HepG2 (cell line): ENCODE data around the gene ZSCAN20. TPM values are rescaled to one million over a fixed set of nuclear protein-coding genes. Genes with fewer than 3 reads are reported as not detected.

Source experiments
- ATAC-seq: fragments of 200-7000 bp; cut with Tn5 transposase; 3 replicates; pipeline ENCODE4 v1.9.1; 2020; ENCODE audit warnings: mild to moderate bottlenecking, moderate library complexity
- BruUV-seq: library from RNA; stranded (reverse); fragments of 400-500 nt; replicated peaks from 2 replicates; lab custom pipeline; 2021; lab: Mats Ljungman, UMichigan
- CTCF ChIA-PET: fragments of 300-600 bp; formaldehyde crosslinking; extraction: SDS; loops from one replicate; lab custom pipeline; 2021; ENCODE audit warnings: low total read pairs, inconsistent platforms, low intra/inter-chr PET ratio; lab: Yijun Ruan, JAX
- POLR2A ChIA-PET: fragments of 350-600 bp; sonication (Branson Sonifier 250); formaldehyde crosslinking; loops from one replicate; lab custom pipeline; 2020; ENCODE audit warnings: antibody characterized with exemption, inconsistent platforms; lab: Yijun Ruan, JAX
- DNase-seq: peaks from one replicate; pipeline ENCODE4 v3.0.0-alpha.2; 2015; ENCODE audit warnings: low spot score
- FAIRE-seq: peaks from 3 replicates; lab custom pipeline; 2011; peaks lifted over from hg19 to GRCh38; lab: Jason Lieb, UNC
- H2AFZ ChIP-seq: one replicate; pipeline ENCODE4 v1.6.1; 2011; ENCODE audit warnings: low read length, inconsistent platforms
- H3K27ac ChIP-seq: fragments of 300-600 bp; 3 replicates; pipeline ENCODE4 v1.8.0; 2011; ENCODE audit warnings: mixed run types, mild to moderate bottlenecking, mixed read lengths, low read length, inconsistent platforms; ENCODE audit not compliant: insufficient read depth; ENCODE audit errors: extremely low read length
- H3K27me3 ChIP-seq, 2 experiments: fragments of 200-600 bp in 1 of 2; 2 replicates in 1 of 2; 3 replicates in 1 of 2; pipeline versions ENCODE4 v1.6.0 to v1.8.0; 2011; ENCODE audit warnings: low read length in 2 of 2, mild to moderate bottlenecking in 2 of 2, moderate library complexity in 2 of 2, inconsistent platforms in 1 of 2; ENCODE audit not compliant: insufficient read depth in 2 of 2, control insufficient read depth in 1 of 2
- H3K36me3 ChIP-seq, 2 experiments: fragments of 200-600 bp in 1 of 2; replicated peaks in 1 of 2; 2 replicates in 1 of 2; 3 replicates in 1 of 2; pipeline versions ENCODE4 v1.5.1 to v1.8.0; 2011; ENCODE audit warnings: low read length in 2 of 2, inconsistent platforms in 1 of 2; ENCODE audit not compliant: insufficient read depth in 2 of 2, control insufficient read depth in 1 of 2
- H3K4me1 ChIP-seq: 2 replicates; pipeline ENCODE4 v1.5.1; 2012; ENCODE audit warnings: low read length, inconsistent platforms; ENCODE audit not compliant: insufficient read depth
- H3K4me2 ChIP-seq: 2 replicates; pipeline ENCODE4 v1.6.0; 2011; ENCODE audit warnings: low read depth, low read length, inconsistent platforms
- H3K4me3 ChIP-seq, 3 experiments: fragments of 200-600 bp in 1 of 3; sonication (generic), shearing (Covaris generic) in 1 of 3; replicated peaks in 1 of 3; 2 replicates each; pipeline ENCODE4 v1.5.1; 2011 to 2016; ENCODE audit warnings: low read length in 3 of 3, inconsistent platforms in 2 of 3, low read depth in 2 of 3, mild to moderate bottlenecking in 2 of 3, control low read depth in 1 of 3, mixed read lengths in 1 of 3; ENCODE audit not compliant: insufficient read depth in 1 of 3
- H3K79me2 ChIP-seq: one replicate; pipeline ENCODE4 v1.6.1; 2011; ENCODE audit warnings: low read length, inconsistent platforms; ENCODE audit not compliant: insufficient read depth
- H3K9ac ChIP-seq: 2 replicates; pipeline ENCODE4 v1.6.0; 2011; ENCODE audit warnings: mild to moderate bottlenecking, low read depth, low read length, inconsistent platforms; ENCODE audit not compliant: insufficient read depth
- H3K9me3 ChIP-seq: 2 replicates; pipeline ENCODE4 v1.5.1; 2012; ENCODE audit warnings: mild to moderate bottlenecking, low read length
- H4K20me1 ChIP-seq: 2 replicates; pipeline ENCODE4 v1.6.0; 2011; ENCODE audit warnings: inconsistent platforms, mild to moderate bottlenecking, low read length, moderate library complexity; ENCODE audit not compliant: insufficient read depth
- HNF4A ChIP-seq: sonication (generic); formaldehyde crosslinking; IDR thresholded peaks from 2 replicates; pipeline ENCODE4 v1.4.0; 2020; ENCODE audit warnings: missing genetic modification reagents
- HNF4G ChIP-seq, 2 experiments: sonication (generic) in 1 of 2; formaldehyde crosslinking in 1 of 2; IDR thresholded peaks; 2 replicates each; pipeline versions ENCODE4 v1.4.0 to v1.6.1; 2011 to 2020; ENCODE audit warnings: borderline replicate concordance in 2 of 2, low read depth in 2 of 2, mild to moderate bottlenecking in 2 of 2, low read length in 1 of 2, missing genetic modification reagents in 1 of 2, moderate library complexity in 1 of 2
- SOX13 ChIP-seq, 3 experiments: fragments of 450-650 bp in 1 of 3; sonication (generic) in 1 of 3; formaldehyde crosslinking in 1 of 3; IDR thresholded peaks in 2 of 3; conservative IDR thresholded peaks in 1 of 3; 2 replicates each; pipeline versions ENCODE4 v1.5.0 to v1.6.1; 2016 to 2020; ENCODE audit warnings: antibody characterized with exemption in 1 of 3, mild to moderate bottlenecking in 1 of 3, missing compliant biosample characterization in 1 of 3, missing genetic modification reagents in 1 of 3, moderate library complexity in 1 of 3
- SOX5 ChIP-seq: IDR thresholded peaks from 2 replicates; pipeline ENCODE4 v1.6.1; 2016; ENCODE audit warnings: borderline replicate concordance
- SOX6 ChIP-seq, 2 experiments: fragments of 450-650 bp in 1 of 2; sonication (generic) in 1 of 2; formaldehyde crosslinking in 1 of 2; IDR thresholded peaks; 2 replicates each; pipeline versions ENCODE4 v1.4.0 to v1.6.1; 2017 to 2020; ENCODE audit warnings: antibody characterized with exemption in 1 of 2, mild to moderate bottlenecking in 1 of 2, missing genetic modification reagents in 1 of 2
- ZNF224 ChIP-seq: sonication (generic); formaldehyde crosslinking; IDR thresholded peaks from 2 replicates; pipeline ENCODE4 v1.5.0; 2020; ENCODE audit warnings: mild to moderate bottlenecking, missing genetic modification reagents
- ZNF24 ChIP-seq: fragments of 450-650 bp; IDR thresholded peaks from 2 replicates; pipeline ENCODE4 v1.6.1; 2017; ENCODE audit warnings: antibody characterized with exemption, mild to moderate bottlenecking
- ZNF264 ChIP-seq: sonication (generic); formaldehyde crosslinking; IDR thresholded peaks from 2 replicates; pipeline ENCODE4 v1.4.0; 2020; ENCODE audit warnings: missing genetic modification reagents
- ZNF451 ChIP-seq: sonication (generic); formaldehyde crosslinking; IDR thresholded peaks from 2 replicates; pipeline ENCODE4 v1.5.0; 2020; ENCODE audit warnings: mild to moderate bottlenecking, missing genetic modification reagents
- ZNF644 ChIP-seq: IDR thresholded peaks from 2 replicates; pipeline ENCODE4 v1.6.1; 2016; ENCODE audit warnings: low read depth
- ZNF652 ChIP-seq: IDR thresholded peaks from 2 replicates; pipeline ENCODE4 v1.6.1; 2016; ENCODE audit warnings: low read depth, borderline replicate concordance
- ZSCAN21 ChIP-seq: sonication (generic); formaldehyde crosslinking; IDR thresholded peaks from 2 replicates; pipeline ENCODE4 v1.8.0; 2022; ENCODE audit warnings: mild to moderate bottlenecking, missing genetic modification reagents, moderate library complexity, borderline replicate concordance
- WGBS: methylation state at CpG from one replicate; pipeline ENCODE4 v1.1.6; 2017; ENCODE audit warnings: low lambda C conversion rate; 5-methylcytosine and 5-hydroxymethylcytosine counted together
- in situ Hi-C: cut with HindIII; loops from 2 replicates; pipeline ENCODE4 v1.10.0; 2017; ENCODE audit warnings: low pct_unique_long_range_greater_than_20kb; ENCODE audit not compliant: extremely low pct_ligation_motif_present
- intact Hi-C: fragments of 100-400 bp; cut with micrococcal nuclease; formaldehyde crosslinking; loops from one replicate; pipeline ENCODE4 v1.10.0; 2022; ENCODE audit not compliant: unreplicated experiment
- polyA plus RNA-seq, 8 experiments: library from polyadenylated mRNA; depleted of rRNA in 3 of 8; stranded (reverse) in 7 of 8; unstranded in 1 of 8; fragments of >200 nt; fragmentation: Illumina TruSeq in 4 of 8; extraction: Trizol in 4 of 8; gene quantifications; 2 replicates each; pipeline versions ENCODE4 v1.2.1 to v1.2.3, GENCODE V29; 2011 to 2016; ENCODE audit warnings: low read depth in 4 of 8, missing spikeins in 1 of 8, mixed read lengths in 1 of 8; ENCODE audit not compliant: insufficient read depth in 1 of 8
- total RNA-seq, 5 experiments: library from RNA; depleted of rRNA; stranded (reverse); fragments of >200 nt; fragmentation: Illumina TruSeq; extraction: Trizol; gene quantifications; 2 replicates each; pipeline ENCODE4 v1.2.3, GENCODE V29; 2016; ENCODE audit warnings: low read depth in 1 of 5
- TF ChIP-seq, protein P1 (sequence below): IDR thresholded peaks from 2 replicates; pipeline ENCODE4 v1.4.0; 2020; ENCODE audit warnings: mild to moderate bottlenecking, missing genetic modification reagents

The ZSCAN20 gene
- total and polyA plus RNA-seq, 2 of the 13 experiments (the other 11 are each of a cell fraction or from before 2014, with no cell fraction given), result 1.1 to 2.8 TPM

- no peak for ATAC-seq
- no peak overlapping the region for H2AFZ ChIP-seq
- TF ChIP-seq ZNF264 (CRISPR knock-in tag) (no peak), ZNF24 (peak; percentile 23; the same call in 1 of the 2 replicates), ZNF451 (no peak), ZNF652 (peak; percentile 73)
- TF ChIP-seq, all 625 proteins: peak for 2
- in situ Hi-C loops, result no loop called here
- FAIRE-seq, result no peak
- Histone ChIP-seq H3K4me2 (no peak overlapping the region), H3K36me3 (no peaks in the 10 kb centered on the region), H3K9me3 (no peaks in the 10 kb centered on the region), H4K20me1 (no peaks in the 10 kb centered on the region), H3K27ac (no peak overlapping the region), H3K4me1 (peaks cover 25% of the 10 kb centered on the region), H3K27me3 (peaks cover 0 to 23% of the 10 kb centered on the region in 2 experiments; a peak in 2 of 5 replicates), H3K79me2 (no peaks in the 10 kb centered on the region), H3K9ac (no peak overlapping the region), H3K4me3 (no peak overlapping the region)
- no TSS peak for BruUV-seq
- 0% methylated on average over 1 of the region's 1 CpG for WGBS
- intact Hi-C loops, result no loop called here
- ChIA-PET CTCF (no interaction called here), POLR2A (no interaction called here)
- no peak for DNase-seq
Observed at GRCh38 chr1:33439662-33440061, 32.8 kb upstream of the ZSCAN20 start.

DNA sequence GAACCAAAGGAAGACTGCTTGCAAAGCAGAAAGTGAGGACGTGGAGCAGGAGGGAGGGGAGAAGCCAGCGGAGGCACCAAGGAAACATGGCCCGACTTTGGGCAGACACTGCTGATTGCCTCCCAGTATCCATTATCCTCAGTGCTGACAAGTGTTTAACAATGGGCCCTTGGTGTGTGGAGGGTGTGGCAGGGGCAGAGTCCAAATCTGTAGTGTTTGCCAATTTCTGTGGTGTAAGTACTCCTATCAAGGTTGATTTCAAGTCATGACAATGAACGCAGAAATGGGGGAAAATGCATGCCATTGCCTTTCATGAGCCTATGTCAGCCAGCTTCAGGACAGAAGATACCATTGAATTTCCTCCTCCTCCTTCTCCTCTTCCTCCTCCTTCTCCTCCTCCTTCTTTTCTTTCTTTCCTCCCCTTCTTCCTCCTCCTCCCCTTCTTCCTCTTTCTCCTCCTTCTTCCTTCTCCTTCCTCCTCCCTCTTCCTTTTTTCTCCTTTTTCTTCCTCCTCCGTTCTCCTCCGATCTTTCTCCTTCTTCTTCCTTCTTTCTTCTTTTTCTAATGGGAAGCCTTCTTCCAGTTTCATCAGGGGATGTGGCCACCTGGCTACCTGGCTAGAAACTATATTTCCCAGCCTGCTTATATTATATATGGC, 31.2 kb upstream of the ZSCAN20 start:
- Histone ChIP-seq H2AFZ (no peak overlapping the region), H3K79me2 (no peaks in the 10 kb centered on the region), H3K4me2 (no peak overlapping the region), H3K9me3 (no peaks in the 10 kb centered on the region), H3K36me3 (no peaks in the 10 kb centered on the region), H3K4me3 (no peak overlapping the region), H3K9ac (no peak overlapping the region), H3K27me3 (peaks cover 0 to 23% of the 10 kb centered on the region in 2 experiments; a peak in 2 of 5 replicates), H4K20me1 (no peaks in the 10 kb centered on the region), H3K4me1 (peaks cover 20% of the 10 kb centered on the region), H3K27ac (no peak overlapping the region)
- in situ Hi-C loops, result no loop called here
- ATAC-seq (peak; percentile 60), FAIRE-seq (no peak), DNase-seq (peak; percentile 31)
- ChIA-PET POLR2A (no interaction called here), CTCF (no interaction called here)
- BruUV-seq, result no TSS peak
- 36% methylated on average over 6 of the region's 6 CpGs for WGBS
- intact Hi-C loops, result no loop called here
- no peak for TF ChIP-seq SOX13 (IDR thresholded peaks at IDR 0.05)
- peak in 1 of 2 experiments; percentile 68; a peak in 2 of 4 replicates for TF ChIP-seq SOX13 (CRISPR knock-in tag; conservative IDR thresholded peaks at IDR 0.05 in 1 of 2, IDR thresholded peaks at IDR 0.05 in 1 of 2)
- peak; percentile 57; the same call in 1 of the 2 replicates for TF ChIP-seq ZNF644 (CRISPR knock-in tag)
- TF ChIP-seq HNF4A (CRISPR knock-in tag), result peak; percentile 53; the same call in 1 of the 2 replicates
- TF ChIP-seq, protein P1, sequence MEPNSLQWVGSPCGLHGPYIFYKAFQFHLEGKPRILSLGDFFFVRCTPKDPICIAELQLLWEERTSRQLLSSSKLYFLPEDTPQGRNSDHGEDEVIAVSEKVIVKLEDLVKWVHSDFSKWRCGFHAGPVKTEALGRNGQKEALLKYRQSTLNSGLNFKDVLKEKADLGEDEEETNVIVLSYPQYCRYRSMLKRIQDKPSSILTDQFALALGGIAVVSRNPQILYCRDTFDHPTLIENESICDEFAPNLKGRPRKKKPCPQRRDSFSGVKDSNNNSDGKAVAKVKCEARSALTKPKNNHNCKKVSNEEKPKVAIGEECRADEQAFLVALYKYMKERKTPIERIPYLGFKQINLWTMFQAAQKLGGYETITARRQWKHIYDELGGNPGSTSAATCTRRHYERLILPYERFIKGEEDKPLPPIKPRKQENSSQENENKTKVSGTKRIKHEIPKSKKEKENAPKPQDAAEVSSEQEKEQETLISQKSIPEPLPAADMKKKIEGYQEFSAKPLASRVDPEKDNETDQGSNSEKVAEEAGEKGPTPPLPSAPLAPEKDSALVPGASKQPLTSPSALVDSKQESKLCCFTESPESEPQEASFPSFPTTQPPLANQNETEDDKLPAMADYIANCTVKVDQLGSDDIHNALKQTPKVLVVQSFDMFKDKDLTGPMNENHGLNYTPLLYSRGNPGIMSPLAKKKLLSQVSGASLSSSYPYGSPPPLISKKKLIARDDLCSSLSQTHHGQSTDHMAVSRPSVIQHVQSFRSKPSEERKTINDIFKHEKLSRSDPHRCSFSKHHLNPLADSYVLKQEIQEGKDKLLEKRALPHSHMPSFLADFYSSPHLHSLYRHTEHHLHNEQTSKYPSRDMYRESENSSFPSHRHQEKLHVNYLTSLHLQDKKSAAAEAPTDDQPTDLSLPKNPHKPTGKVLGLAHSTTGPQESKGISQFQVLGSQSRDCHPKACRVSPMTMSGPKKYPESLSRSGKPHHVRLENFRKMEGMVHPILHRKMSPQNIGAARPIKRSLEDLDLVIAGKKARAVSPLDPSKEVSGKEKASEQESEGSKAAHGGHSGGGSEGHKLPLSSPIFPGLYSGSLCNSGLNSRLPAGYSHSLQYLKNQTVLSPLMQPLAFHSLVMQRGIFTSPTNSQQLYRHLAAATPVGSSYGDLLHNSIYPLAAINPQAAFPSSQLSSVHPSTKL (CRISPR knock-in tag), result 0 out of 2 replicates have a peak, but pooled peaks have one; percentile 26
- TF ChIP-seq ZSCAN21, result no peak
- no peak for TF ChIP-seq ZNF224
- peak; percentile 39; the same call in 1 of the 2 replicates for TF ChIP-seq HNF4G (IDR thresholded peaks at IDR 0.05; ENCODE audit: borderline replicate concordance, low read depth, low read length)
- no peak for TF ChIP-seq HNF4G (CRISPR knock-in tag; IDR thresholded peaks at IDR 0.05; ENCODE audit: borderline replicate concordance, low read depth)
- TF ChIP-seq SOX5 (CRISPR knock-in tag), result peak; percentile 46; the same call in 1 of the 2 replicates
- no peak for TF ChIP-seq SOX6 (IDR thresholded peaks at IDR 0.05)
- peak; percentile 43; the same call in 1 of the 2 replicates for TF ChIP-seq SOX6 (CRISPR knock-in tag; IDR thresholded peaks at IDR 0.05)
- TF ChIP-seq, all 625 proteins: peak for 7
